B cell (primary cell): Measurements from ENCODE around the gene RASGRF2. TPM values are rescaled to one million over a fixed set of nuclear protein-coding genes. Genes with fewer than 3 reads are reported as not detected.

Source experiments
- ATAC-seq: fragments of 200-7000 bp; cut with Tn5 transposase; one replicate; pipeline ENCODE4 v1.10.0; 2021; ENCODE audit warnings: low read depth, mild to moderate bottlenecking, moderate number of reproducible peaks, moderate library complexity
- CTCF ChIA-PET: fragments of 350-600 bp; sonication (Branson Sonifier 250); formaldehyde crosslinking; loops from one replicate; lab custom pipeline; 2021; ENCODE audit warnings: antibody characterized with exemption, inconsistent platforms; lab: Charles Lee
- POLR2A ChIA-PET: fragments of 350-600 bp; sonication (Branson Sonifier 250); formaldehyde crosslinking; loops from one replicate; lab custom pipeline; 2021; ENCODE audit warnings: antibody characterized with exemption; lab: Charles Lee
- DNase-seq: peaks from one replicate; pipeline ENCODE4 v3.0.0; 2013
- H2AFZ ChIP-seq: 2 replicates; pipeline ENCODE4 v1.6.1; 2012; ENCODE audit warnings: mild to moderate bottlenecking, low read depth, low read length; ENCODE audit not compliant: insufficient read depth, poor library complexity, severe bottlenecking
- H3K27ac ChIP-seq, 2 donors: 1 replicate in 1 of 2; 2 replicates in 1 of 2; pipeline ENCODE4 v1.5.1; 2012 to 2013; ENCODE audit warnings: low read length in 2 of 2, mild to moderate bottlenecking in 2 of 2, moderate library complexity in 1 of 2
- H3K27me3 ChIP-seq, 4 experiments: fragments of 200-600 bp in 1 of 4; sonication (generic) in 1 of 4; replicated peaks in 1 of 4; 1 replicate in 2 of 4; 2 replicates in 2 of 4; pipeline versions ENCODE4 v1.6.1 to v1.7.0; 2013 to 2016; ENCODE audit warnings: low read length in 3 of 4, mild to moderate bottlenecking in 2 of 4, mixed read lengths in 1 of 4, moderate library complexity in 1 of 4; ENCODE audit not compliant: insufficient read depth in 4 of 4, control insufficient read depth in 3 of 4; ENCODE audit errors: control extremely low read depth in 1 of 4
- H3K36me3 ChIP-seq, 2 experiments: replicated peaks in 1 of 2; 1 replicate in 1 of 2; 2 replicates in 1 of 2; pipeline versions ENCODE4 v1.6.1 to v1.7.1; 2013; ENCODE audit warnings: low read length in 1 of 2; ENCODE audit not compliant: insufficient read depth in 2 of 2, control insufficient read depth in 1 of 2; ENCODE audit errors: control extremely low read depth in 1 of 2, extremely low read depth in 1 of 2
- H3K4me1 ChIP-seq, 2 donors: fragments of 200-600 bp in 1 of 2; sonication (generic) in 1 of 2; 1 replicate in 1 of 2; 2 replicates in 1 of 2; pipeline versions ENCODE4 v1.5.1 to v1.6.1; 2013 to 2017; ENCODE audit warnings: low read length in 2 of 2; ENCODE audit not compliant: control insufficient read depth in 2 of 2, insufficient read depth in 2 of 2
- H3K4me2 ChIP-seq: replicated peaks from 2 replicates; pipeline ENCODE3; 2012; ENCODE audit warnings: mild to moderate bottlenecking, low read depth, low read length; ENCODE audit not compliant: poor library complexity, severe bottlenecking
- H3K4me3 ChIP-seq, 5 experiments: fragments of 200-600 bp in 1 of 5; sonication (generic) in 1 of 5; 1 replicate in 3 of 5; 2 replicates in 2 of 5; pipeline versions ENCODE4 v1.5.1 to v1.7.0; 2011 to 2016; ENCODE audit warnings: low read length in 4 of 5, mild to moderate bottlenecking in 4 of 5, low read depth in 2 of 5, control low read depth in 1 of 5, moderate library complexity in 1 of 5; ENCODE audit not compliant: insufficient read depth in 1 of 5; ENCODE audit errors: control extremely low read depth in 1 of 5, extremely low read depth in 1 of 5
- H3K79me2 ChIP-seq: fragments of 200-600 bp; sonication (generic); one replicate; pipeline ENCODE4 v1.6.0; 2016; ENCODE audit warnings: low read length; ENCODE audit not compliant: control insufficient read depth, insufficient read depth
- H3K9ac ChIP-seq: fragments of 200-600 bp; sonication (generic); 2 replicates; pipeline ENCODE4 v1.6.1; 2017; ENCODE audit warnings: mild to moderate bottlenecking, low read length, moderate library complexity
- H3K9me3 ChIP-seq, 3 donors: one replicate each; pipeline versions ENCODE4 v1.6.1 to v1.7.1; 2013; ENCODE audit warnings: low read length in 2 of 3; ENCODE audit not compliant: control insufficient read depth in 2 of 3, insufficient read depth in 1 of 3; ENCODE audit errors: control extremely low read depth in 1 of 3
- H4K20me1 ChIP-seq: 2 replicates; pipeline ENCODE4 v1.6.0; 2012; ENCODE audit warnings: mild to moderate bottlenecking, low read length; ENCODE audit not compliant: insufficient read depth, control insufficient read depth, poor library complexity, severe bottlenecking
- H3K27ac Mint-ChIP-seq: one replicate; pipeline ENCODE4 v1.8.0; 2021; ENCODE audit warnings: mixed read lengths
- H3K27me3 Mint-ChIP-seq: one replicate; pipeline ENCODE4 v1.8.0; 2021; ENCODE audit warnings: mixed read lengths
- H3K4me1 Mint-ChIP-seq: one replicate; pipeline ENCODE4 v1.8.0; 2021; ENCODE audit warnings: mixed read lengths
- H3K4me3 Mint-ChIP-seq: one replicate; pipeline ENCODE4 v1.8.0; 2021; ENCODE audit warnings: mixed read lengths
- H3K9me3 Mint-ChIP-seq: one replicate; pipeline ENCODE4 v1.8.0; 2022; ENCODE audit warnings: mixed read lengths; ENCODE audit not compliant: insufficient read depth
- CTCF ChIP-seq: fragments of 200-600 bp; IDR thresholded peaks from one replicate; pipeline ENCODE4 v1.8.0; 2022; ENCODE audit warnings: antibody characterized with exemption, mild to moderate bottlenecking
- EZH2 ChIP-seq: IDR thresholded peaks from 2 replicates; pipeline ENCODE4 v1.6.1; 2012; ENCODE audit warnings: borderline replicate concordance, low read depth, mild to moderate bottlenecking, moderate library complexity, low read length; ENCODE audit not compliant: insufficient read depth, poor library complexity, severe bottlenecking
- WGBS: methylation state at CpG from one replicate; pipeline ENCODE4 v1.1.5; 2013; ENCODE audit warnings: missing lambda C conversion rate; ENCODE audit not compliant: insufficient coverage; 5-methylcytosine and 5-hydroxymethylcytosine counted together
- intact Hi-C: fragments of 100-400 bp; cut with micrococcal nuclease; formaldehyde crosslinking; loops from one replicate; pipeline ENCODE4 v1.10.0; 2022
- polyA plus RNA-seq: library from polyadenylated mRNA; depleted of rRNA; stranded (reverse); fragments of >200 nt; gene quantifications from 2 replicates; pipeline ENCODE4 v1.2.3, GENCODE V29; 2012
- total RNA-seq, 2 donors: library from RNA; stranded (reverse); fragments of 120-200 nt in 1 of 2; gene quantifications; 1 replicate in 1 of 2; 2 replicates in 1 of 2; pipeline versions ENCODE4 v1.2.3 to v1.2.4, GENCODE V29; 2013 to 2022

The RASGRF2 gene
- total and polyA plus RNA-seq, 2 donors (not counting 1 experiment from before 2014, with no cell fraction given): 0.04 to 0.37 TPM

- Mint-ChIP-seq H3K27me3 (peaks cover 4% of the 10 kb centered on the region), H3K4me3 (no peak overlapping the region), H3K4me1 (no peaks in the 10 kb centered on the region), H3K9me3 (no peaks in the 10 kb centered on the region), H3K27ac (no peak overlapping the region)
- Histone ChIP-seq H3K4me1 (no peaks in the 10 kb centered on the region), H3K36me3 (no peaks in the 10 kb centered on the region), H3K27ac (no peak overlapping the region), H3K9me3 (no peaks in the 10 kb centered on the region), H3K79me2 (no peaks in the 10 kb centered on the region), H3K27me3 (no peaks in the 10 kb centered on the region), H3K9ac (no peak overlapping the region), H3K4me3 (no peak overlapping the region), H4K20me1 (no peaks in the 10 kb centered on the region), H3K4me2 (no peak overlapping the region), H2AFZ (no peak overlapping the region)
- intact Hi-C loops: no loop called here
- TF ChIP-seq CTCF: no peak
- TF ChIP-seq EZH2: no peak
- CTCF ChIA-PET: interaction anchor here (0.7 kb wide), 1 partner anchor 26 kb away, joined by 3 read pairs; no protein-coding TSS in a partner anchor
- ATAC-seq (no peak), DNase-seq (no peak)
- POLR2A ChIA-PET: no interaction called here
These were observed 174.4 kb downstream of the RASGRF2 start for GRCh38 chr5:81134566-81134965.

- no peak overlapping the region for H3K27ac ChIP-seq
- no peaks in the 10 kb centered on the region for H3K9me3 ChIP-seq
- no peak overlapping the region for H3K4me3 ChIP-seq
- no peaks in the 10 kb centered on the region for H4K20me1 ChIP-seq
- intact Hi-C loops: no loop called here
- no peaks in the 10 kb centered on the region for H3K79me2 ChIP-seq
- no peaks in the 10 kb centered on the region for H3K4me1 ChIP-seq
- Mint-ChIP-seq H3K4me3 (no peak overlapping the region), H3K4me1 (no peaks in the 10 kb centered on the region), H3K27me3 (peaks cover 5% of the 10 kb centered on the region), H3K9me3 (no peaks in the 10 kb centered on the region), H3K27ac (no peak overlapping the region)
- H2AFZ ChIP-seq: no peak overlapping the region
- ChIA-PET POLR2A (no interaction called here), CTCF (no interaction called here)
- no CpG with 5 or more reads among the region's 3 CpGs for WGBS
- no peak for DNase-seq
- no peak overlapping the region for H3K9ac ChIP-seq
- TF ChIP-seq EZH2: no peak
- H3K36me3 ChIP-seq: no peaks in the 10 kb centered on the region
- ATAC-seq: no peak
- no peak overlapping the region for H3K4me2 ChIP-seq
- H3K27me3 ChIP-seq: no peaks in the 10 kb centered on the region
These were observed 176.4 kb downstream of the RASGRF2 start for GRCh38 chr5:81136557-81136956.
